SK-N-SH treated with all-trans-retinoic acid at 6 μM for 48 hours (cell line): ENCODE data around the gene MIAT.

Experiments used
- PPARA ChIP-seq: fragments of 250-450 bp; sonication (Bioruptor Pico); IDR thresholded peaks from 2 replicates; pipeline ENCODE4 v1.5.0; 2020; ENCODE audit warnings: mild to moderate bottlenecking, borderline replicate concordance
- TCF4 ChIP-seq: fragments of 250-450 bp; sonication (Bioruptor Pico); IDR thresholded peaks from 2 replicates; pipeline ENCODE4 v1.8.0; 2021; ENCODE audit warnings: mild to moderate bottlenecking, moderate library complexity, borderline replicate concordance
- TOX ChIP-seq: fragments of 250-450 bp; sonication (Bioruptor Pico); IDR thresholded peaks from 2 replicates; pipeline ENCODE4 v1.8.0; 2021; ENCODE audit warnings: mild to moderate bottlenecking, moderate library complexity, borderline replicate concordance
- ZC3H10 ChIP-seq: fragments of 250-450 bp; sonication (Bioruptor Pico); IDR thresholded peaks from 2 replicates; pipeline ENCODE4 v1.5.1; 2021; ENCODE audit warnings: mild to moderate bottlenecking, moderate library complexity
- ZFP3 ChIP-seq: fragments of 250-450 bp; sonication (Bioruptor Pico); IDR thresholded peaks from 2 replicates; pipeline ENCODE4 v1.5.0; 2020; ENCODE audit warnings: mild to moderate bottlenecking, moderate library complexity
- TF ChIP-seq, protein P1 (sequence below): fragments of 250-450 bp; sonication (Bioruptor Pico); IDR thresholded peaks from 2 replicates; pipeline ENCODE4 v1.8.0; 2021; ENCODE audit warnings: low read depth, mild to moderate bottlenecking, moderate library complexity, borderline replicate concordance
- TF ChIP-seq, protein P2 (sequence below): fragments of 250-450 bp; sonication (Bioruptor Pico); IDR thresholded peaks from 2 replicates; pipeline ENCODE4 v1.5.1; 2020; ENCODE audit warnings: low read depth, mild to moderate bottlenecking, moderate library complexity

DNA sequence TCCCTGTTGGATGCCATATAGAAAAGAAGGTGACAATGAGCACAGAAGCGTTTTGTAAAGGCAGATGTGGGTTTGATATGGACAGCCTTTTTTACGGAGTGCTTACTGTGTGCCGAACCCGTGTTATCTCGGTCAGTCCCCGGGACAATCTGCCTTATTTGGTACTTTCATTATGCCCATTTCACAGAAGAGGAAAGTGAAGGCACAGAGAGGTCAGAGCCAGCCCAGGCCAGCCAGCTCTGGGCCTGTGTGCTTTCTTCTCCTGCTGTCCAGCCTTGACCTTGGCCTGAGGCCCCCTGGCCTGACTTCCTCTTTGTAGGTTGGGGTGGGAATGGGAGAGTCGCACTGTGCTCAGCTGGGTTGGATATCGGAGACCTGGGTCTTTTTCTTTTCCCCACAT, 38.9 kb upstream of the MIAT start:
- no peak for TF ChIP-seq PPARA (CRISPR knock-in tag)
- no peak for TF ChIP-seq ZFP3
- TF ChIP-seq, protein P1, sequence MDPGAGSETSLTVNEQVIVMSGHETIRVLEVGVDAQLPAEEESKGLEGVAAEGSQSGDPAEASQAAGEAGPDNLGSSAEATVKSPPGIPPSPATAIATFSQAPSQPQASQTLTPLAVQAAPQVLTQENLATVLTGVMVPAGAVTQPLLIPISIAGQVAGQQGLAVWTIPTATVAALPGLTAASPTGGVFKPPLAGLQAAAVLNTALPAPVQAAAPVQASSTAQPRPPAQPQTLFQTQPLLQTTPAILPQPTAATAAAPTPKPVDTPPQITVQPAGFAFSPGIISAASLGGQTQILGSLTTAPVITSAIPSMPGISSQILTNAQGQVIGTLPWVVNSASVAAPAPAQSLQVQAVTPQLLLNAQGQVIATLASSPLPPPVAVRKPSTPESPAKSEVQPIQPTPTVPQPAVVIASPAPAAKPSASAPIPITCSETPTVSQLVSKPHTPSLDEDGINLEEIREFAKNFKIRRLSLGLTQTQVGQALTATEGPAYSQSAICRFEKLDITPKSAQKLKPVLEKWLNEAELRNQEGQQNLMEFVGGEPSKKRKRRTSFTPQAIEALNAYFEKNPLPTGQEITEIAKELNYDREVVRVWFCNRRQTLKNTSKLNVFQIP (CRISPR knock-in tag) = no peak
- no peak for TF ChIP-seq TCF4 (CRISPR knock-in tag)
- TF ChIP-seq ZC3H10 (CRISPR knock-in tag) = no peak
- TF ChIP-seq, protein P2, sequence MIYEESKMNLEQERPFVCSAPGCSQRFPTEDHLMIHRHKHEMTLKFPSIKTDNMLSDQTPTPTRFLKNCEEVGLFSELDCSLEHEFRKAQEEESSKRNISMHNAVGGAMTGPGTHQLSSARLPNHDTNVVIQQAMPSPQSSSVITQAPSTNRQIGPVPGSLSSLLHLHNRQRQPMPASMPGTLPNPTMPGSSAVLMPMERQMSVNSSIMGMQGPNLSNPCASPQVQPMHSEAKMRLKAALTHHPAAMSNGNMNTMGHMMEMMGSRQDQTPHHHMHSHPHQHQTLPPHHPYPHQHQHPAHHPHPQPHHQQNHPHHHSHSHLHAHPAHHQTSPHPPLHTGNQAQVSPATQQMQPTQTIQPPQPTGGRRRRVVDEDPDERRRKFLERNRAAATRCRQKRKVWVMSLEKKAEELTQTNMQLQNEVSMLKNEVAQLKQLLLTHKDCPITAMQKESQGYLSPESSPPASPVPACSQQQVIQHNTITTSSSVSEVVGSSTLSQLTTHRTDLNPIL (CRISPR knock-in tag) = no peak
- TF ChIP-seq TOX = no peak
